Thyroid gland (tissue), 4 donors: ENCODE measurements around the gene WNK2.

Source experiments
- POLR2A ChIP-seq, 2 donors: fragments of 450-650 bp; IDR thresholded peaks; one replicate each; pipeline ENCODE4 v1.6.1; 2017; ENCODE audit warnings: antibody characterized with exemption in 2 of 2, mild to moderate bottlenecking in 2 of 2, moderate library complexity in 1 of 2
- TF ChIP-seq, protein P1 (sequence below), 6 experiments: fragments of 200-600 bp in 3 of 6; fragments of 450-650 bp in 3 of 6; sonication (generic) in 3 of 6; IDR thresholded peaks; one replicate each; pipeline ENCODE4 v1.5.1; 2016 to 2019; ENCODE audit warnings: antibody characterized with exemption in 6 of 6, mild to moderate bottlenecking in 2 of 6, inconsistent platforms in 1 of 6, moderate library complexity in 1 of 6

DNA sequence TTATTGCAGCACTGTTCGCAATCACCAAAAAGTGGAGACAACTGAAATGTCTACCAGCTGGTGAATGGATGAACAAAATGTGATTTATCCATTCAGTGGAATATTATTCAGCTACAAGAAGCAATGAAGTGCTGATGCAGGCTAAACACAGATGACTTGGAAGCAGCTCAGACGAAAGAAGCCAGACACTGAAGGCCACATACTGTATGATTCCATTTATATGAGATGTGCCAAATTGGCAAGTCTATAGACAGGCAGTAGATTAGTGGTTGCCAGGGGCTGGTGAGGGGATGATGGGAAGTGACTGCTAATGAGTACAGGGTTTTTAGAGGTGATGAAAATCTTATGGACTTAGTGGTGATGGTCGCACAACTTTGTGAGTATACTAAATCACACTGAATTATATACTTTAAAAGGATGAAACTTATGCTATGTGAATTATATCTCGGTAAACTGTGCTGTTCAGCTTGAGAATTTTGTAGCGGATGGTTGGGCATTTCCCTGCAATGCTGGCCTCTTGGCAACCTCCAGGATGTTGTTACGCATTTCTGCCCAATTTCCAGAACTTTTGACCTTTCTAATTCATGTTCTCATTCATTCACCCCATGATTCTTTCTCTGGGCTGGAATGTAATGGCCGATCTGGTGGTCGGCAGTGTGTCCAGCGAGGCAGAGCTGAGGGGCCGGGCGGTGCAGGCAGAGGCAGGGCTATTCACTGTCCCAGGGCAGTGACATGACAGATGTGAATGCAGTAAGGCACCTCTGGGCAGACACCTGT is 22.0 kb upstream of the WNK2 start:
- TF ChIP-seq, protein P1, sequence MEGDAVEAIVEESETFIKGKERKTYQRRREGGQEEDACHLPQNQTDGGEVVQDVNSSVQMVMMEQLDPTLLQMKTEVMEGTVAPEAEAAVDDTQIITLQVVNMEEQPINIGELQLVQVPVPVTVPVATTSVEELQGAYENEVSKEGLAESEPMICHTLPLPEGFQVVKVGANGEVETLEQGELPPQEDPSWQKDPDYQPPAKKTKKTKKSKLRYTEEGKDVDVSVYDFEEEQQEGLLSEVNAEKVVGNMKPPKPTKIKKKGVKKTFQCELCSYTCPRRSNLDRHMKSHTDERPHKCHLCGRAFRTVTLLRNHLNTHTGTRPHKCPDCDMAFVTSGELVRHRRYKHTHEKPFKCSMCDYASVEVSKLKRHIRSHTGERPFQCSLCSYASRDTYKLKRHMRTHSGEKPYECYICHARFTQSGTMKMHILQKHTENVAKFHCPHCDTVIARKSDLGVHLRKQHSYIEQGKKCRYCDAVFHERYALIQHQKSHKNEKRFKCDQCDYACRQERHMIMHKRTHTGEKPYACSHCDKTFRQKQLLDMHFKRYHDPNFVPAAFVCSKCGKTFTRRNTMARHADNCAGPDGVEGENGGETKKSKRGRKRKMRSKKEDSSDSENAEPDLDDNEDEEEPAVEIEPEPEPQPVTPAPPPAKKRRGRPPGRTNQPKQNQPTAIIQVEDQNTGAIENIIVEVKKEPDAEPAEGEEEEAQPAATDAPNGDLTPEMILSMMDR (IDR thresholded peaks at IDR 0.05) = no peak
- TF ChIP-seq POLR2A (IDR thresholded peaks at IDR 0.05) = no peak
